Activated CD8-positive, alpha-beta memory T cell treated with anti-CD3 and anti-CD28 coated beads, Interleukin-2, amount 50 U/mL, for 48 hours (primary cell): ENCODE results near the gene OR52I2.

Experiments used
- DNase-seq: peaks from one replicate; pipeline ENCODE4 v3.0.0-alpha.2; 2020

Gene OR52I2

GRCh38 chr11:4581443-4581842 is at the start of gene OR52I2:
TSS of gene OR52I2 (plus strand) at chr11:4581743.
- DNase-seq, result no peak

- DNase-seq, result peak; percentile 55
These were observed 41.8 kb upstream of the OR52I2 start for GRCh38 chr11:4539603-4540219.

- no peak for DNase-seq
These were observed 40.5 kb upstream of the OR52I2 start for GRCh38 chr11:4541071-4541470.

GRCh38 chr11:4543561-4543960 is 38.0 kb upstream of the OR52I2 start:
- no peak for DNase-seq

- DNase-seq, result no peak
These were observed 36.7 kb upstream of the OR52I2 start, which contains the start of gene OR52M1 for GRCh38 chr11:4544891-4545290. TSS of gene OR52M1 (plus strand) at chr11:4545191. CDS start at chr11:4545191, 0 bp downstream.

GRCh38 chr11:4546878-4547277 is 34.7 kb upstream of the OR52I2 start:
- no peak for DNase-seq

- DNase-seq, result no peak
These were observed 34.1 kb upstream of the OR52I2 start for GRCh38 chr11:4547416-4547815.

GRCh38 chr11:4551346-4551979 is 30.1 kb upstream of the OR52I2 start:
- DNase-seq, result no peak

GRCh38 chr11:4559527-4560440 is 21.8 kb upstream of the OR52I2 start:
- no peak for DNase-seq

GRCh38 chr11:4560467-4560866 is 21.1 kb upstream of the OR52I2 start:
- DNase-seq, result no peak

- DNase-seq, result no peak
These were observed 16.2 kb upstream of the OR52I2 start for GRCh38 chr11:4565371-4565770.

GRCh38 chr11:4569075-4569474 is 12.5 kb upstream of the OR52I2 start:
- DNase-seq, result no peak

- no peak for DNase-seq
These were observed 4.7 kb upstream of the OR52I2 start for GRCh38 chr11:4576880-4577279.

GRCh38 chr11:4577761-4578160 is 3.8 kb upstream of the OR52I2 start:
- no peak for DNase-seq

- DNase-seq, result no peak
These were observed 2.9 kb upstream of the OR52I2 start for GRCh38 chr11:4578624-4579023.

GRCh38 chr11:4580124-4580523 is 1.4 kb upstream of the OR52I2 start:
- DNase-seq, result no peak

- DNase-seq, result no peak
These were observed 7.5 kb downstream of the OR52I2 start for GRCh38 chr11:4589017-4589416.

GRCh38 chr11:4593739-4594138 is 12.2 kb downstream of the OR52I2 start, which contains the start of gene OR52I1:
TSS of gene OR52I1 (plus strand) at chr11:4594039. CDS start at chr11:4594039, 0 bp downstream.
- DNase-seq, result no peak

- DNase-seq, result no peak
These were observed 23.5 kb downstream of the OR52I2 start for GRCh38 chr11:4605057-4605456.

GRCh38 chr11:4606231-4607015 is 24.9 kb downstream of the OR52I2 start:
- no peak for DNase-seq

- DNase-seq, result no peak
These were observed 25.6 kb downstream of the OR52I2 start for GRCh38 chr11:4607096-4607495.

GRCh38 chr11:4607781-4608666 is 26.5 kb downstream of the OR52I2 start, which contains the start of gene TRIM68:
TSS of gene TRIM68 (minus strand) at chr11:4608231. CDS start at chr11:4605504, 2,727 bp downstream.
- peak; percentile 94 for DNase-seq
